Measurements from ENCODE around the gene UXS1. TPM values are rescaled to one million over a fixed set of nuclear protein-coding genes. Genes with fewer than 3 reads are reported as not detected.

Gene UXS1
- total RNA-seq, 1 donor from 2014 or later: 35.6 TPM

- Histone ChIP-seq H3K27ac (no peak overlapping the region), H3K4me3 (no peak overlapping the region), H3K36me3 (peaks cover 0 to 18% of the 10 kb centered on the region in 2 donors), H3K9me3 (no peaks in the 10 kb centered on the region), H3K4me1 (no peaks in the 10 kb centered on the region), H3K27me3 (no peaks in the 10 kb centered on the region)
- peak in 1 of 2 donors; percentile 77 for DNase-seq (ENCODE audit: extremely low spot score in 2 of 2)
- TF ChIP-seq POLR2A (IDR thresholded peaks at IDR 0.05) (no peak), CTCF (IDR thresholded peaks at IDR 0.05) (no peak), POLR2AphosphoS5 (IDR thresholded peaks at IDR 0.05; ENCODE audit: insufficient read depth in 1 of 2, low read depth in 1 of 2) (no peak)
- intact Hi-C loops (cut with DNase I): loop anchor here (5.0 kb wide), 1 partner anchor 439 kb away; no protein-coding TSS in a partner anchor
Measured at GRCh38 chr2:106108351-106108750, 85.8 kb downstream of the UXS1 start.

- peak; percentile 83 to 94 for DNase-seq (ENCODE audit: extremely low spot score in 2 of 2)
- Histone ChIP-seq H3K36me3 (peaks cover 0 to 18% of the 10 kb centered on the region in 2 donors), H3K27me3 (no peaks in the 10 kb centered on the region), H3K4me1 (no peaks in the 10 kb centered on the region), H3K9me3 (no peaks in the 10 kb centered on the region), H3K4me3 (no peak overlapping the region), H3K27ac (no peak overlapping the region)
- intact Hi-C loops (cut with DNase I): loop anchor here (5.0 kb wide), 1 partner anchor 440 kb away; no protein-coding TSS in a partner anchor
- TF ChIP-seq POLR2A (IDR thresholded peaks at IDR 0.05) (no peak), CTCF (IDR thresholded peaks at IDR 0.05) (no peak), POLR2AphosphoS5 (IDR thresholded peaks at IDR 0.05; ENCODE audit: insufficient read depth in 1 of 2, low read depth in 1 of 2) (no peak)
Measured at GRCh38 chr2:106107509-106108131, 86.5 kb downstream of the UXS1 start.

- peaks cover 0 to 14% of the 10 kb centered on the region in 2 donors for H3K36me3 ChIP-seq
- no peak overlapping the region for H3K4me3 ChIP-seq
- no peaks in the 10 kb centered on the region for H3K9me3 ChIP-seq
- TF ChIP-seq CTCF (IDR thresholded peaks at IDR 0.05) (no peak), POLR2A (IDR thresholded peaks at IDR 0.05) (no peak), POLR2AphosphoS5 (IDR thresholded peaks at IDR 0.05; ENCODE audit: insufficient read depth in 1 of 2, low read depth in 1 of 2) (no peak)
- intact Hi-C loops (cut with DNase I): loop anchor here (5.0 kb wide), 1 partner anchor 440 kb away; no protein-coding TSS in a partner anchor
- H3K27ac ChIP-seq: no peak overlapping the region
- H3K27me3 ChIP-seq: no peaks in the 10 kb centered on the region
- H3K4me1 ChIP-seq: no peaks in the 10 kb centered on the region
- DNase-seq (ENCODE audit: extremely low spot score in 2 of 2): peak in 1 of 2 donors; percentile 81
Measured at GRCh38 chr2:106106622-106107508, 87.2 kb downstream of the UXS1 start.

DNA sequence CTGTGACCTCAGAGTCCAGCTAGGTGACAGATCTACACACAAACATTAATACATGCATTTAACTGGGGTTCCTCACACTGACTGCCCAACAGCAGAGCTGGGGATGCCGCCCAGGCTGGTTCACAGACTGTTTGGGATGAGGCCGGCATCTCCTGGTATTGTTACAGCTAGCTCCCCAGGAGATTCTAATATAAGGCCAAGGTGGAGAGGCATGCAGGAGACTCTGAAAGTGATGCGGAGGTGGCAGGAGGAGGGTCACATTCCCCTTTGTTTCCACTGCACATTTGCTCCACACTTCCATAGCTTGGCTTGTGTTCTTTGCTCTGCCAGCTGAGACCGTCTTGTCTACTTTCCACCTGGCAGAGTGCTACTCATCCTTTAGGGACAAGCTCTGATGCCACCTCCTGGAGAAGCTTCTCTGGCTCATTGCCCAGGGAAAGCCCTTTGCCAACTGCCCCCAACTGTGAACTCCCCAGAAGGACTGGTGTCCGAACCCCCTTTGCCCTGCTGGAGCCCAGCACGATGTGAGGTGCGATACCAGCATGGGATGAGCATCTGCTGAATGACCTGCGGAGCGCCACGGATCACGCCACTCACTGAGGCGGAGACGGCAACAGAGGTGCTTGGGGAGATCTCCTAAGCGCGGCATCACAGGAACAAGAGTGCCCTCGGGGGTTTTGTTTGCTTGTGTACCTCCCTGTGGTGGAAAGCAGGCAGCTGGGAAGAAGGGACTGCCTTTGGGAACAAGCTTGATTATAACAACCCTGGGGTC is 88.8 kb downstream of the UXS1 start:
- no peaks in the 10 kb centered on the region for H3K4me1 ChIP-seq
- peaks cover 0 to 6% of the 10 kb centered on the region in 2 donors for H3K36me3 ChIP-seq
- H3K27me3 ChIP-seq: no peaks in the 10 kb centered on the region
- DNase-seq (ENCODE audit: extremely low spot score in 2 of 2): peak in 1 of 2 donors; percentile 80
- TF ChIP-seq POLR2A (IDR thresholded peaks at IDR 0.05) (no peak), POLR2AphosphoS5 (IDR thresholded peaks at IDR 0.05; ENCODE audit: insufficient read depth in 1 of 2, low read depth in 1 of 2) (no peak), CTCF (IDR thresholded peaks at IDR 0.05) (no peak)
- intact Hi-C loops (cut with DNase I): loop anchor here (5.0 kb wide), 1 partner anchor 442 kb away; no protein-coding TSS in a partner anchor
- H3K9me3 ChIP-seq: no peaks in the 10 kb centered on the region
- H3K4me3 ChIP-seq: no peak overlapping the region
- H3K27ac ChIP-seq: no peak overlapping the region
